ENCODE data around the gene EFHD2.
"Not testable (repeated sequence)": the region's sequence is repeated elsewhere in the genome, so short reads cannot be mapped to it uniquely, and the experiment has no call there.

Gene EFHD2

DNA sequence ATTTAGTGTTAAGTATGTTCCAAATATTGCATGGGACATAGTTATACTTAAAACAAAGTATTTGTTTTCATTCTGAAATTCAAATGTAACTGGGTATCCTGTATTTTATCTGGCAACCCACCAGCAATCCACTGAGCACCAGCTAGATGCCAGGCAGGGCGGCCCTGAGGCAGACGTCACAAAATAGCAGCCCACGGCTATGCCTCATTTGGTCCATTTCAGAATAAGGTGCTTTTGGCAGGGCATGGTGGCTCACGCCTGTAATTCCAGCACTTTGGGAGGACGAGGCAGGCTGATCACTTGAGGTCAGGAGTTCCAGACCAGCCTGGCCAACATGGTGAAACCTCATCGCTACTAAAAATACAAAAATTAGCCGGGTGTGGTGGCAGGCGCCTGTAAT, 19.9 kb upstream of the EFHD2 start:
- DNase-seq: not testable (repeated sequence)

- no peak for DNase-seq
Measured at GRCh38 chr1:15390667-15391066, 19.0 kb upstream of the EFHD2 start.

DNA sequence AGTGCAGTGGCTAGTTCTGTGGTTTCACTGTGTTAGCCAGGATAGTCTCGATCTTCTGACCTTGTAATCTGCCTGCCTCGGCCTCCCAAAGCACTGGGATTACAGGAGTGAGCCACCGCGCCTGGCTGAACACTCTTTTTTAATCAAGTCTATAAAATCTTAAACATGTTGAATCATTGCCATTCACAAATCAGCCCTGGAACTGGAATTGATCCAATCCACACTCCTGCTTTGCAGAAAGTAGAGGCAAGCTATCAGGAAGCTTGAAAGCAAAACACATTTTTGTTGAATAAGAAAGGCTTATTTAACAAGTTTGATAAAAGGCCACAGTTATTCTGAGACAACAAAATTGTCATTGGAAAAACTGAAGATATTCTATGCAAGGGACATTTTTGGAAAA, 18.3 kb upstream of the EFHD2 start:
- no peak for DNase-seq

DNA sequence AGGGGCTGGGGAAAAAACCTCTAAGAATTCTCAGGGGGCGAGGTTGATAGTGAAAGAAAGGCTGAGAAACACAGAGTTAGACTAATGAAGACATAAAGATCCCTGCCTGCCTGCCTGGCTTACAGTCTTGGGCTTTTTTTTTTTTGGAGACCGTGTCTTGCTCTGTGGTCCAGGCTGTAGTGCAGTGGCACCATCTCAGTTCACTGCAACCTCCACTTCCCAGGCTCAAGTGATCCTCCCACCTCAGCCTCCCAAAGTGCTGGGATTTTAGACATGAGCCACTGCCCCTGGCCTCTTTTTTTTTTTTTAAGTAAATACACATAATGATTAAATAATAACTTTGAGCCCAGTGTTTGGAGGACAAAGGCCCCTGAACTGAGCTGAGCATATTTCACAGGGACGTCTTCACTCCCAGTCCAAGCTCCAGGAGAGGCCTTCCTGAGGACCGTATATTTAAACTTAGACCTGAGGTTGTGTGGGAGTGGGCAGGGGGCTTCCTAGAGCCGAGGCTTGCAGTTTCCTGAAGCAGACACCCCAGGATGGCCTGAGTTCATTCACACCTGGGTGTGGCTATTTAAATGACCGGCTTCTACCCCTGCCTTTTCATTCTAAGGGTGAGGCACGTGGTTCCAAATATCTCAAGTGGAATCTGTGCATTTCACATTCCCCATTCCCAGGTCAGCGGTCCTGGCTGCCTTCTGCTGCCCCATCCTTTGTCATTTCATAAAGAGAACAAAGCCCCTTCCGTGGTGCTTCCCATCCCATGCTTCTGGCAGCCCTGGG, 16.0 kb upstream of the EFHD2 start:
- DNase-seq: no peak

GRCh38 chr1:15394258-15394690, 15.4 kb upstream of the EFHD2 start:
- DNase-seq: no peak

GRCh38 chr1:15397236-15397635, 12.5 kb upstream of the EFHD2 start:
- no peak for DNase-seq

- DNase-seq: no peak
Measured at GRCh38 chr1:15399710-15400109, 10.0 kb upstream of the EFHD2 start.

GRCh38 chr1:15400627-15401026, 9.1 kb upstream of the EFHD2 start:
- no peak for DNase-seq

DNA sequence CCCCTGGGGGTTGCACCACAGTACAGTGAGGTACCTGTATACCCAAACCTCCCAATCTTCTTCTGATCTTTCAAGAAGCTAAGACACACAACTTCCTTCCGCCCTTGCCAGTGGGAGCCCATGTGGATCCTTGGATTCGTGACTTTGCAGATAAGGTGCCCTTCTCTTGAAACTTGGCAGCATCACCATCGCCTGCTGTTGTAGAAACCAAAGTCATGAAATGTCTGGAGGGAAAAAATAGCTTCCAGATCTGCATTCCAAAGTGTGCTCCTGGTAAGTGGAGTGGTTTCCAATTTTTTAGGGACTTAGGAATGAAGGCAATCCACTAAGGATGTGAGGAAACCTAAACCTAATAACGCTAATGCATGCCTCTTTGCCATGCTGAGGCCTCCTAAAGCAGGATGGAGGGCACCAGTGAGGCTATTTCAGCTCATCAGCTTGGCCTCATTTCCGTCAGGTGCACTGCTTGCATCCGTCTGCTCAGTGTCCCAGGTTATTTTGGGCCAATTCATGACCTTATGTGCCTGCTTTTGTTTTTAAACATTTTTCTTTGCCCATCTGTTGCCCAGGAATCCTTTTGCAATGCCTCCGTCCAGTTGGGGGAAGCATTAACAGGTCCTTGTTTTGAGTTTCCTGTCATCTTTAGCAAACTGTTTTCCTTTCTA, 8.2 kb upstream of the EFHD2 start:
- DNase-seq: no peak

- DNase-seq: no peak
Measured at GRCh38 chr1:15402809-15403450, 6.8 kb upstream of the EFHD2 start.

GRCh38 chr1:15403962-15404580, 5.6 kb upstream of the EFHD2 start:
- DNase-seq: no peak

DNA sequence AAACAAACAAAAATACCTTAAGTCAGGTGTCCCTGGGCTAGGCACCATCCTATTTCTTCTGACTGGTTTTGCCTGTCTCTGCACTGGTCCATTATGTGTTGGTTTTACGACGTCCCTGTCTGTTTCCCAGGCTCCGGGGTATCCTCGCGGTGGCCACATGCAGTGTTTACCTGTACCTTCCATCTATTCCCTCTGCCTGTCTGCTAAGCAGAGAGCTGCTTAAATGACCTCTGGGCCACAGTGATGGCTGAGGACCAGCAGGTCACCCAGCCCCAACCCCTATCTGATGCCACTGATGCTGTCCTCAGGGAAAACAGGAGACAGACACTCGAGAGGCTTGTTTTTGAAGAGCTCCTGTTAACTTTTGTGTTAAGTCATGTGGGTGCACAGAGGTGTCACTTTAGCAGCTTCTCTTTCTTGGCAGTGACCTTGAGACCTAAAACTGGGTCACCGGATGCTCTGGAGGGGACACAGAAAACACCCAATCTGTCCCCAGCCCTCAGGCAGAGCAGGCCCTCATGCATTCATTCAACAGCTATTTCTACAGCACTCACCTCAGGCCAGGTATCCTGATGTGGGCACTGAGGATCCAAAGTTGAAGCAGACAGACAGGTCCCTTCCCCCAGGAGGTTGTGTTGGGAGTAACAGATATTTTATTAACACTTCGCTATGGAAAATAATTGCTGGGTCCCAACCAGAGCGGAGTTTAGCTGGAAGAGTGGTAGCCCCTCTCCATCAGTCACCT, 4.4 kb upstream of the EFHD2 start:
- no peak for DNase-seq

DNA sequence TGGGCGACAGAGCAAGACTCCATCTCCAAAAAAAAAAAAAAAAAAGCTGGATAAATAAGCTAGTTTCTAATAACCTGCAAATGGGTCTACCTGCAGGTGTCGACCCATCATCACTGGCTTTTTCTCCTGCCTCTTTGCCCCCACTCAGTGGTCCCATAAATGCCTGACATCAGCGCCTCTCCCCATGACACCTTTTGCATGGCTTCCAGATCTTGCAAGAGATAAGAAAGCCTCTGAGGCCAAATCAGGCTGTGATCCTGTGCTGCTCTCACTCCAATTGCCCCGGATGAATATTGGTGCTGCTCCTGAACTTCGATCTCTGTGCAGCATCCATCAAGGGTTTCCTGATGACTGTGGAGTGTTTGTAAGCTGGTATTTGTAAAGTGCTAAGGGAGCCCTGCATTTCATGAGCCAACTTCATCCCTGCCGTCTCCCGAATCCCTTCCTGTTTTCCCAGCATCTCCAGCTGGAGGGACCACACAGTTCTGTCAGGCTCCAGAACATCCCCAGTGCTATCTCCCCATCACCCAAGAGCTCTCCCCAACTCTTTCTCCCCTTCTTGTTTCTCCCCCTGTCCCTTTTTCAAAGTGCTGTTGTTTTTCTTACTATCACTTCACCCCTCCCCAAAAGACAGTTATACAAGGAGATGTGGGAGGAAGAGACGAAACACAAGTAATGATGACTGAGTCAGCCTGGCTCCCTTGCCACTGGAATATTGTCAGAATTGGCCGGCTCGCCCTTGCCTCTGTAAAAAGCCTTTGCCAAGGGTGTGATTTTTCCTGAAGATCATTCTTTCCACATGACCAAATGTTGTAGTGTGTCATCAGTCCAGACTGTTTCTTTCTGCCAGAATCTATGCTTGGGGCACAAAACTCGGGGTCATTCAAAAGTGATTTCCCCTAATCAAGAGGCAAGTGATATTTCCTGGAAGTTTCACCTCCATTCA, 2.8 kb upstream of the EFHD2 start:
- DNase-seq: no peak

- DNase-seq: no peak
Measured at GRCh38 chr1:15407580-15407979, 2.1 kb upstream of the EFHD2 start.

GRCh38 chr1:15408890-15409387, 749 bp upstream of the EFHD2 start:
- no peak for DNase-seq

DNA sequence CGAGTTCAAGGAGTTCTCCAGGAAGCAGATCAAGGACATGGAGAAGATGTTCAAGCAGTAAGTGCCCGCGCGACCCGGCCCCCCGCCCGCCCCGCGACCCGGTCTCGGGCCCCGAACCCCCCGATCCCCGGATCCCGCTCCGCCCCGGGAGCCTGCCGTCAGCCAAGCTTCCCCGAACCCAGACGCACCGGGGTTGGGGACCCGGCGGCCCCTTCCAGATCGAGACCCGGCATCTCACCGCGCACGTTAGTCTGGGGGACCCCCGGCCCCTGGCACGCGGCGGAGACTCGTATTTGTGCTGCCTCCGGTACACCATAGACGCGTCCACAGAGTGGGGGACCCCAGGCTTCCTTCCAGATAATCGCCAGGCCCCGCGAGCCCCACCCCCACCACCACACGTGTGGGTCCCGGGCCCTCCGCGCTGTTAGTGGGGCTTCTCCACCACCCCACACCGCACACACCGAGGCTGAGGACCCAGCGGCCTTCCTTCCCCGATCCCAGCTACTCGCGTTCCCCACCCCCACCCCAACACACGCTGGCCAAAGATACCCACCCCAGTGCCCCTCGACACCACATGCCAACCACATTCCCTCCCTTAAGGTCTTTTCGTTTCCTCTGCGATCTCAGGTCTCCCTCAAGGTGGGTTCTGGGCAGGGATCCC, 665 bp downstream of the EFHD2 start:
- DNase-seq: no peak

- no peak for DNase-seq
Measured at GRCh38 chr1:15410884-15411245, 1.2 kb downstream of the EFHD2 start.

DNA sequence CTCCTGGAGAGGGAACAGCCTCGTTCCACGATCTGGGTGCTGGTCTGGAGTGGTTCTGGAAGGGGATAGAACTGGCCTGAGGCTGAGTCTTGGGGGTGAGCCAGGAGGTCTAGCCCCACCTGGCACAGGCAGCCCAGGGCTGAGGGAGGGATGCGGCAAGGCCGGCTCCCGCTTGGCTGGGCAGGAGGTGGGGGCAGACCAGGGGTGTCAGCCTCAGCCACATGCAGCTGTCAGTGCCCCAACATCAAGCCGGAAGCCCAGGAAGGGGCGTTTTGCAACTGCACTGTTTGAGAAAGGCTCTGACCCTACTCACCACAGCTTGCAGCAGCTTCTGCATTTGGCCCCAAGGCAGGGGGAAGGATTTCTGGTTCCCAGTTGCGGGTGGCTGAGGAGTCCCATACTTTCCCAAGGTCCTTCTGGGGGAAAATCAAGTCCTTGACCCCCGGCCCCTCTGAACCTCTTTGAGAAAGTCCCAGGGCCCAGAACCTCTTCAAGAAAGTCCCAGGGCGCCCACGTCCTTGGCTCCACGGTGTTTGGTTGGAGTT, 2.0 kb downstream of the EFHD2 start:
- DNase-seq: no peak

DNA sequence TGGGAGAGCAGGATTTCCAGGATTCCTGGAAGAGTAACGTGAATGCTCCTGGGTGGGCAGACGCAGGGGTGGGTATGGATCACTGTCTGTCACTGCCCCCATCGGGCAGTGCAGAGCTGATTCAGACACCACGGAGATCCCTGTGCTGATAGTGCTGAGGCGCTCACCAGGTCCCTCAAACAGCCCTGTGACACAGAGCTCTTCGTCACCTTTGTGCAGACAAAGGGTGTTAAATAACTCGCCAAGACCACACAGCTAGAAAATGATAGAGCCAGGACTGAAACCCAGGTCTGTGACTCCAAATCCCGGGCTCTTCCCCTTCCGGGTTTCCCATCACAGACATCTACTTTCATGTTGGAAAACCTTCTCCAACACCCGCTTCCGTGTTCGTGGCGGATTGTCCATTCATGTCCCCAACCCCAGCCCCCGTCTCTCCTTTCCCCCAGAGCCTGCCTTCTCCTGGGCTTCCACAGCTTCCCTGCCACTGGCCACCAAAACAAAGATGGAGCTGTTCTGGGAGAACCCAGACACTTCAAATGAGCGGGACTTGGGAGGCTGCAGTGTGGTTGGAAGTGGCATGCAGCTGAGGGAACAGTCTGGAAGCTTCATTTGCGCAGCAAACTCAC, 2.6 kb downstream of the EFHD2 start:
- DNase-seq: no peak

DNA sequence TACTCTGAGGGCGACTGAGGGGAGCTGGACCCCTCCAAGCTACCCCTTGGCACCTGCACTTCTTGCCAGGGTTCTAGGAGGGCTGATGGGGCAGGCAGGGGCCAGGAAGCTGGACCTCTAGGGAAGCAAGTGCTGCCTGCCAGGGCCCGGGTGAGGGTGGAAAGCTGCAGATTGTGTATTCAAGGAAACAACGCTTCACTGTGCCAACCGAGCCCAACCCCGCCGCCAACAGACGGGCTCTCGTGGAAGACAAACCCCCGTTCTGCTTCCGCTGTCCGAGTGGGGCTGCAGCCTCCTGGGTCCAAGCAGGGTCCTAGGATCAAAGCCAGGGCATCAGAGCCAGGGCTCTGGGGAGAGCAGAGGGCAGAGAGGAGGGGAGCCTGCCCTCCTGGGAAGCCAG, 3.2 kb downstream of the EFHD2 start:
- no peak for DNase-seq
